PC-3 (cell line): ENCODE results near the gene MAML3.

Experiments
- EZH2 ChIP-seq: fragments of 300-600 bp; sonication (generic); IDR thresholded peaks from one replicate; pipeline ENCODE4 v1.6.1; 2017; ENCODE audit warnings: antibody characterized with exemption, mild to moderate bottlenecking, low read length; ENCODE audit not compliant: unreplicated experiment
- TF ChIP-seq, protein P1 (sequence below): fragments of 300-600 bp; sonication (generic); conservative IDR thresholded peaks from 2 replicates; pipeline ENCODE4 v1.5.1; 2017; ENCODE audit warnings: antibody characterized with exemption, low read depth, mild to moderate bottlenecking, low read length

DNA sequence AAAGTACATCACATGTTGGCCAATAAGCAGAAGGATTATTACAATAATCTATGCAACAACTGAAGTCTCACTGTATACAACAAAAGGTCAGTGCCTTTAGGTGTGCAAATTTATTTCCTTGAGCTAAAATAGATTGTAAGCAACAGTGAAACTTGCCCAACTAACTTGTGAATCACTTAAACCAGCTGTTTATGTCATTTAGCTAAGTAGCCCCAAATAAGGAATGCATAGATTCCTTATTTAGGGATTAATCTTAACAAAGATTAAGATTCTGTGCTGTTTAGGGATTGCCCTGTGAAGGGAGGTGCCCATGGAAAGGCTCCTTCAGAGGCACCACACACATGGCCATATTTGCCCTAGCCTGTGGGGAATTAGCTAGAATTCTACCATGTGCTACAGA, 168.6 kb downstream of the MAML3 start:
- TF ChIP-seq, protein P1, sequence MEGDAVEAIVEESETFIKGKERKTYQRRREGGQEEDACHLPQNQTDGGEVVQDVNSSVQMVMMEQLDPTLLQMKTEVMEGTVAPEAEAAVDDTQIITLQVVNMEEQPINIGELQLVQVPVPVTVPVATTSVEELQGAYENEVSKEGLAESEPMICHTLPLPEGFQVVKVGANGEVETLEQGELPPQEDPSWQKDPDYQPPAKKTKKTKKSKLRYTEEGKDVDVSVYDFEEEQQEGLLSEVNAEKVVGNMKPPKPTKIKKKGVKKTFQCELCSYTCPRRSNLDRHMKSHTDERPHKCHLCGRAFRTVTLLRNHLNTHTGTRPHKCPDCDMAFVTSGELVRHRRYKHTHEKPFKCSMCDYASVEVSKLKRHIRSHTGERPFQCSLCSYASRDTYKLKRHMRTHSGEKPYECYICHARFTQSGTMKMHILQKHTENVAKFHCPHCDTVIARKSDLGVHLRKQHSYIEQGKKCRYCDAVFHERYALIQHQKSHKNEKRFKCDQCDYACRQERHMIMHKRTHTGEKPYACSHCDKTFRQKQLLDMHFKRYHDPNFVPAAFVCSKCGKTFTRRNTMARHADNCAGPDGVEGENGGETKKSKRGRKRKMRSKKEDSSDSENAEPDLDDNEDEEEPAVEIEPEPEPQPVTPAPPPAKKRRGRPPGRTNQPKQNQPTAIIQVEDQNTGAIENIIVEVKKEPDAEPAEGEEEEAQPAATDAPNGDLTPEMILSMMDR: no peak
- TF ChIP-seq EZH2: no peak
